Caco-2 (cell line): ENCODE data around the gene TMEM69. TPM values are rescaled to one million over a fixed set of nuclear protein-coding genes. Genes with fewer than 3 reads are reported as not detected.

Experiments used
- BruUV-seq: library from RNA; stranded (reverse); fragments of 400-500 nt; replicated peaks from 2 replicates; lab custom pipeline; 2021; lab: Mats Ljungman, UMichigan
- CTCF ChIA-PET: fragments of 300-600 bp; sonication (Branson Sonifier 250); formaldehyde crosslinking; loops from one replicate; lab custom pipeline; 2022; ENCODE audit warnings: antibody characterized with exemption; lab: Charles Lee
- POLR2A ChIA-PET: fragments of 300-600 bp; sonication (Branson Sonifier 250); formaldehyde crosslinking; loops from one replicate; lab custom pipeline; 2022; ENCODE audit warnings: antibody characterized with exemption; lab: Charles Lee
- DNase-seq, 2 experiments: peaks; one replicate each; pipeline versions ENCODE4 v3.0.0 to v3.0.0-alpha.2; 2020 to 2022
- H3K27me3 ChIP-seq: replicated peaks from 2 replicates; pipeline ENCODE4 v1.6.0; 2011; ENCODE audit warnings: low read length; ENCODE audit not compliant: control insufficient read depth, insufficient read depth
- H3K36me3 ChIP-seq: 2 replicates; pipeline ENCODE4 v1.5.1; 2011; ENCODE audit warnings: low read length; ENCODE audit not compliant: control insufficient read depth, insufficient read depth
- H3K4me1 ChIP-seq: fragments of 250-450 bp; sonication (Bioruptor Pico); 2 replicates; pipeline ENCODE4 v1.5.1; 2020; ENCODE audit warnings: mild to moderate bottlenecking
- H3K4me3 ChIP-seq: 2 replicates; pipeline ENCODE4 v1.5.1; 2011; ENCODE audit warnings: low read depth, mild to moderate bottlenecking, control low read depth, low read length
- H3K9me3 ChIP-seq: fragments of 250-450 bp; sonication (Bioruptor Pico); 2 replicates; pipeline ENCODE4 v1.5.1; 2020; ENCODE audit warnings: mild to moderate bottlenecking, moderate library complexity
- H3K27ac Mint-ChIP-seq: one replicate; pipeline ENCODE4 v1.8.0; 2022; ENCODE audit warnings: mixed read lengths; ENCODE audit not compliant: unreplicated experiment
- H3K27me3 Mint-ChIP-seq: one replicate; pipeline ENCODE4 v1.8.0; 2022; ENCODE audit warnings: mixed read lengths; ENCODE audit not compliant: insufficient read depth, unreplicated experiment
- H3K36me3 Mint-ChIP-seq: one replicate; pipeline ENCODE4 v1.8.0; 2022; ENCODE audit warnings: mild to moderate bottlenecking, mixed read lengths; ENCODE audit not compliant: insufficient read depth, unreplicated experiment
- H3K4me1 Mint-ChIP-seq: one replicate; pipeline ENCODE4 v1.8.0; 2022; ENCODE audit warnings: low read depth, mixed read lengths; ENCODE audit not compliant: unreplicated experiment
- H3K4me3 Mint-ChIP-seq: one replicate; pipeline ENCODE4 v1.8.0; 2022; ENCODE audit warnings: mild to moderate bottlenecking, moderate library complexity, mixed read lengths; ENCODE audit not compliant: unreplicated experiment
- H3K9me3 Mint-ChIP-seq: one replicate; pipeline ENCODE4 v1.8.0; 2022; ENCODE audit warnings: mixed read lengths; ENCODE audit not compliant: unreplicated experiment
- CTCF ChIP-seq, 2 experiments: fragments of 200-600 bp in 1 of 2; IDR thresholded peaks; 1 replicate in 1 of 2; 2 replicates in 1 of 2; pipeline versions ENCODE4 v1.5.1 to v1.8.0; 2011 to 2022; ENCODE audit warnings: antibody characterized with exemption in 1 of 2, control low read depth in 1 of 2, inconsistent platforms in 1 of 2, low read depth in 1 of 2, low read length in 1 of 2, mild to moderate bottlenecking in 1 of 2, moderate library complexity in 1 of 2; ENCODE audit not compliant: insufficient read depth in 1 of 2, severe bottlenecking in 1 of 2, unreplicated experiment in 1 of 2
- intact Hi-C: fragments of 100-400 bp; cut with micrococcal nuclease; formaldehyde crosslinking; loops from one replicate; pipeline ENCODE4 v1.10.0; 2022; ENCODE audit not compliant: unreplicated experiment
- total RNA-seq: library from RNA; stranded (reverse); gene quantifications from 2 replicates; pipeline ENCODE4 v1.2.3, GENCODE V29; 2022

The TMEM69 gene
- total RNA-seq, 1 experiment from 2014 or later, result 21.5 TPM

DNA sequence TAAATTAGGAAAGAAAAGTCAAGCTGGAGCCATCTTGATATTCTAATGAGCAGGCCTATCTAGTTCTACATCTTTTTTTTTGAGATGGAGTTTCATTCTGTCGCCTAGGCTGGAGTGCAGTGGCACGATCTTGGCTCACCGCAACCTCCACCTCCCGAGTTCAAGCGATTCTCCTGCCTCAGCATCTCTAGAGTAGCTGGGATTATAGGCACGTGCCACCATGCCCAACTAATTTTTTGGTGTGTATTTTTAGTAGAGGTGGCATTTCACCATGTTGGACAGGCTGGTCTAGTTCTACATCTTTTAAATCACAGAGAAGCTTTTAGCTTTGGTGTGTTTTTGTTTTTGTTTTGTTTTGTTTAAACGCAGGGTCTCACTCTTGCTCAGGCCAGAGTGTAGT lies 6.8 kb downstream of the TMEM69 start:
- BruUV-seq, result no TSS peak
- no peak overlapping the region for H3K4me3 Mint-ChIP-seq

DNA sequence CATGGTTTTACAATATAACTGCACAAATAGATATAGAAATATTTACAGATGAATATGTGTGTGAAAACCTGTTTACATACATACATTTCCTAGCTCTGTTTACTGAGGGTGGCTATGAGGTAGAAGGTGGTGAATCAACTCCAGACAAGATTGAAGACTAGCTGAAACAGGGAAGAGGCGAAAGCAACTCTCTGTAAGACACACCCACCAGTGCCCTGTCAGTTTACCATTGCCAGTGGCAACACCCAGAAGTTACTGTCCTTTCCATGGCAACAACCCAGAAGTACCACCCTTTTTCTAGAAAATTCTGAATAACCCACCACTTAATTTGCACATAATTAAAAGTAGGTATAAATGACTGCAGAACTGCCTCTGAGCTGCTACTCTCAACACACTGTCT lies 16.7 kb downstream of the TMEM69 start:
- Histone ChIP-seq H3K27me3 (no peaks in the 10 kb centered on the region), H3K4me3 (no peak overlapping the region), H3K36me3 (no peaks in the 10 kb centered on the region), H3K9me3 (no peaks in the 10 kb centered on the region), H3K4me1 (no peaks in the 10 kb centered on the region)
- DNase-seq, result no peak
- Mint-ChIP-seq H3K4me3 (no peak overlapping the region), H3K27me3 (no peaks in the 10 kb centered on the region), H3K4me1 (no peaks in the 10 kb centered on the region), H3K27ac (no peak overlapping the region), H3K36me3 (peaks cover 7% of the 10 kb centered on the region), H3K9me3 (peaks cover 10% of the 10 kb centered on the region)
- CTCF ChIA-PET, result no interaction called here
- intact Hi-C loops, result no loop called here
- no peak for TF ChIP-seq CTCF (IDR thresholded peaks at IDR 0.05; ENCODE audit: insufficient read depth in 1 of 2, low read depth in 1 of 2, low read length in 1 of 2, severe bottlenecking in 1 of 2, unreplicated experiment in 1 of 2)
- no TSS peak for BruUV-seq
- POLR2A ChIA-PET, result no interaction called here

More for the DNA sequence above, 6.8 kb downstream of the TMEM69 start:
- no peaks in the 10 kb centered on the region for H3K36me3 ChIP-seq
- H3K36me3 Mint-ChIP-seq, result peaks cover 18% of the 10 kb centered on the region
- H3K4me1 Mint-ChIP-seq, result no peaks in the 10 kb centered on the region
- intact Hi-C loops, result no loop called here
- ChIA-PET POLR2A (interaction anchor here (0.6 kb wide), 1 partner anchor 11 kb away, joined by 5 read pairs; no protein-coding TSS in a partner anchor), CTCF (no interaction called here)
- no peak for DNase-seq
- no peaks in the 10 kb centered on the region for H3K9me3 Mint-ChIP-seq
- H3K4me3 ChIP-seq, result no peak overlapping the region
- H3K27ac Mint-ChIP-seq, result no peak overlapping the region
- H3K27me3 Mint-ChIP-seq, result no peaks in the 10 kb centered on the region
- H3K9me3 ChIP-seq, result no peaks in the 10 kb centered on the region
- no peak for TF ChIP-seq CTCF (IDR thresholded peaks at IDR 0.05; ENCODE audit: insufficient read depth in 1 of 2, low read depth in 1 of 2, low read length in 1 of 2, severe bottlenecking in 1 of 2, unreplicated experiment in 1 of 2)
- no peaks in the 10 kb centered on the region for H3K4me1 ChIP-seq
- H3K27me3 ChIP-seq, result no peaks in the 10 kb centered on the region

DNA sequence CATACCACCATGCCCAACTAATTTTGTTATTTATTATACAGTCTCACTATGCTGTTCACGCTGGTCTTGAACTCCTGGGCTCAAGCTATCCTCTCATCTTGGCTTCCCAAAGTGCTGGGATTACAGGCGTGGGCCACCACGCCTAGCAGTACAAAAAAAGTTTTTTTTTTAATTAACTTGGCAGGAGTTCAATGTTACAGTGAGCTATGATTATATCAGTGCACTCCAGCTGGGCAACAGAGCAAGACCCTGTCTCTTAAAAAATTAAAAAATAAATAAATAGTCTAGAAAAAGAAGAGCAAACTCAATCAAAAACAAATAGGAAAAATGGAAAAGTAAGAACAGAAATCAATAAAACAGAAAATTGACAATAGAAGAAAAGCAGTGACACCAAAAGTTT lies 25.7 kb downstream of the TMEM69 start:
- no TSS peak for BruUV-seq
- Mint-ChIP-seq H3K36me3 (no peaks in the 10 kb centered on the region), H3K9me3 (no peaks in the 10 kb centered on the region), H3K27ac (no peak overlapping the region), H3K4me1 (no peaks in the 10 kb centered on the region), H3K4me3 (no peak overlapping the region), H3K27me3 (no peaks in the 10 kb centered on the region)
- Histone ChIP-seq H3K4me1 (no peaks in the 10 kb centered on the region), H3K36me3 (no peaks in the 10 kb centered on the region), H3K4me3 (no peak overlapping the region), H3K9me3 (no peaks in the 10 kb centered on the region), H3K27me3 (no peaks in the 10 kb centered on the region)
- DNase-seq, result no peak
- CTCF ChIA-PET, result no interaction called here
- intact Hi-C loops, result no loop called here
- TF ChIP-seq CTCF (IDR thresholded peaks at IDR 0.05; ENCODE audit: insufficient read depth in 1 of 2, low read depth in 1 of 2, low read length in 1 of 2, severe bottlenecking in 1 of 2, unreplicated experiment in 1 of 2), result no peak
- POLR2A ChIA-PET, result no interaction called here
